Stimulated activated CD4-positive, alpha-beta T cell treated with anti-CD3 and anti-CD28 coated beads, Interleukin-4, amount 100 ng/mL, for 24 hours (primary cell): ENCODE data around the gene C22orf31.
A peak's percentile ranks its signal among the peaks of the same experiment; 100 is the strongest.

Source experiments
- DNase-seq: peaks from one replicate; pipeline ENCODE4 v3.0.0-alpha.2; 2020

C22orf31 gene

GRCh38 chr22:29080106-29080975, 18.7 kb upstream of the C22orf31 start:
- no peak for DNase-seq

DNA sequence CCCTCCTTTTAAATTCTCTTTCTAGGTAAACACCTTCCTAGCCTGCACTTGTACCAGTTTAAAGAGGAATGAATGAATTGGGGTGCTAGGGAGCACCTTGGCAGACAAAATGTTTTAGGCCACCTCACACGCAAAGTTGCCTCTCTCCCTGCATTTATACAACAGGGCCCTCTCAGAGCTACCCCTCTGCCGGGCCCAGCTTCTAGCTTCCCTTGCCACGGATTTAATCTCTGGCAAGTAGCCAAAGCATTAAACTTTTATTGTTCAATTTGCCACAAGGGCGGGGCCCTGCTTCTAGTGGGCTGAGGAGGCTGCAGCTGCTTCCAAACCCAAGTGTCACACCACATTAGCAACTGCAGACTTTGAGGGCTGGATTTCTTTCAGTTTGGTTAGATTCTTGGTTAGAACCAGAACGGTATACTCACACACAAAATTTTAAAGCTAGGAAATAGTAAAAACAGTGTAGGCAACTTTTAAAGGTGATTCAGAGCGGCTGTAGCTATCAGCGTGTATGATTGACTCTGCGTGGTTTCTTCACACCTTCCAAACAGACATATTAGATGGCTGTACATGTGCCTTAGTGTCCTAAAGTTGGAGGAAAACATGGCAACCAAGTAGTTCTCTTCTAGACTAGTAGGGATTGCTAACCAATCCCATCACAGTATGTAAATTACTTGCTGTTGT, 17.7 kb upstream of the C22orf31 start:
- DNase-seq = no peak

DNA sequence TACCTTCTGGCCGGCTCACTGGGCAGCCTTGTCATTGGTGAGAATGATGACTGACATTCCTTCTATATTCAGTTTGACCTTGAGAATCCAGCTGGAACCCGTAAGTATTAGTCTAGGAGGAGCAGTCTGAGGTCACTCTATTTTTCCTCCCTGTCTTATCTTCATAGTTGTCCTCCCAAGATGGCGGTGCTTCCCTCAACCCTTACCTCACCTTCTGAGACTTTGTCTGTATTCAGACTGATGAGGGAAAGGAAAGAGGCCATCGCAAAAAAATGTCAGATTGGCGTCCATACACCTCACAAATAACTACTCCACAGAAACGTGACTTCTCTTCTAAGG, 17.2 kb upstream of the C22orf31 start:
- no peak for DNase-seq

DNA sequence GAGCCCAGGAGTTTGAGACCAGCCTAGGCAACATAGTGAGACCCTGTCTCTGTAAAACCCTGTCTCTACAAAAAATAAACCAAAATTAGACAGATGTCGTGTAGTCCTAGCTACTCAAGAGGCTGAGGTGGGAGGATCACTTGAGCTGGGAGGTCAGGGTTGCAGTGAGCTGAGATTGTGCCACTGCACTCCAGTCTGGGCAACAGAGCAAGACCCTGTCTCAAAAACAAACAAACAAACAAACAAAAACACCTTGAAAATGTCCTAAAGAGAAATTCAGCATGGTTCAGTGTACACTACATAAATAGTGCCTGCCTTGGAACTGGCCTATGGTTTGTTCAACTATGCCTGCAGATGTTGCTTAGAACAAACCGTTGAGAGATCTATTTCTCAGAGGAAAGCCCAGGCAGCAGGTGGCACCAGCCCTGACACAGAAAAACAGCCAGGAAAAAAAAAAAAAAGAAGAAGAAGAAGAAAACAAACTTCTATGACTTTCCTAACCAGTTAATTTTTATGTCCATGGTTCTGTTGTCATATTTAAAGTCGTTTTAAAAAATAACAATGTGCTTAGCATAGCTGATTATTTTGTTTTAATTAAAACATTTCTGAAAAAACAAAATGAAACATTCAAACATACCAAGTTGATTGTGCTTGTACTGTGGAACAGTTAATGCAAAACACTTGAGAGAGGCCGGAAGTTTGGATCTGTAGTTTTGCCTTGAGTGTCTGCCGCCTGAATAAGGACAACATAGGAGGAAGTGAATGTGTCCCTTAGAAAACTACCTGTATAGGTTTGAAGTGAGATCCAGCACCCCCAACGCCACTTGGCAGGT, 16.6 kb upstream of the C22orf31 start:
- DNase-seq = no peak

DNA sequence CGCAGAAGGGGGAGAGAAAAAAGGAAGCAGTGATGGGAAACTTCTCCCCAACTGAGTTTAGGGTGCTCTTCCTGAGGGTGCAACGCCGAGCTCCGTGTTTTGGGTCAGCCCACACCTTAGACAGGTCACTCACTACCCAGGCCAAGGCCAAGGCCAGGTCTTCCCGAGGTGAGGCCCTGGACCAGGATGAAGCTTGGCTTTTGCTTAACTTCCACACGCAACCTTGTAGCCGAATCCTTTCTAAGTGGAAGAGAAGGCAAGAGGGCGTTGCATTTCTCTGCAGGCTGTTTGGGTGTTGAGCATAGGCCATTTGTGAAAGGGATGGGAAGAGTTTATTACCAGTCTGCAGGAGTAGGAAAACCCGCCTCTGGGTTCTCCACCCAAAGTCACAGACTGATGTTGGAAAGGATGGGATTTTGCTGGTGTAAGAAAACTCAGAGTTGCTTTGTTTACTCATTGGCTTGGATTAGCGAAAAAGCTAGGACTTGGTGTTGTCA, 12.7 kb upstream of the C22orf31 start:
- no peak for DNase-seq

GRCh38 chr22:29073618-29074275, 12.1 kb upstream of the C22orf31 start:
- no peak for DNase-seq

- DNase-seq = no peak
Measured at GRCh38 chr22:29072979-29073617, 11.5 kb upstream of the C22orf31 start, which contains the start of gene KREMEN1. Gene KREMEN1, plus strand, starts transcription at chr22:29073035. Its CDS starts 96 bp downstream, at chr22:29073131.

- peak; percentile 81 for DNase-seq
Measured at GRCh38 chr22:29072193-29072978, 10.8 kb upstream of the C22orf31 start.

DNA sequence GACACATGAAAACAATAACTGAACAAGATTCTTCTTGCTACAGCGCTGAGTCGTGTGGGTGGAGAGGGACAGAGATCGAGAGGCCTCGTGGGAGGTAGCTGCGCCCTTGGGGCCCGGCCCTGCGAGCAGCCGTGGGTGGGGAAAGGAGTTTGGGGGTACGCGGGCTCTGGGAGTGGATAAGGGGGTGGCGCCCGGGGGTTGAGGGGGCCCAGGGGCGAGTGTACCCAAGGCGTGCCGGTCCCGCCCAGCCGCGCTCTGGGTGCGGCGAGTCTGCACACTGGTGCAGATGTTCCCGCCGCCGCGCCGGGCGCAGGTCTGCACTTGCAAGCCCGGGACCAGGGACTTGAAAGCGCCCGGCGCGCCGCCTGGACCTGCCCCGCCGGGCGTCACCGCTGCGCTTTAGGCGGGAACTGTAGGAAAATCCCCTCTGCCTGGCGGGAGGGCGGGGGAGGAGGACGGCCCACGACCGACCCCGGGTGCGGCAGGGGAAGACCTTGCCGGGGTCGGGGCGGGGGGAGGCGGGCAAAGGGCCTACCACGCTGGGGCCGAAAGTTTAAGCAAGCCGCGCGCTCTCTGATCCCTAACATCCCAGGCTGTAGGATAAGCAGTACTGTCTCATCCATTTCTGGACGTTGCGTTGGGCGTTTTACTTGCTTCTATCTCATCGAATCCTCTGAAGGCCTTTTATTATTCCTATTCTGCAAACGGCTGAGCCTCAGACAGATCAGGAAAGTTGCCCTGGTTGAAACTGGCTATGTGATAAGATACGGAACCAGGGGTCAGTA, 9.8 kb upstream of the C22orf31 start:
- peak; percentile 21 for DNase-seq

DNA sequence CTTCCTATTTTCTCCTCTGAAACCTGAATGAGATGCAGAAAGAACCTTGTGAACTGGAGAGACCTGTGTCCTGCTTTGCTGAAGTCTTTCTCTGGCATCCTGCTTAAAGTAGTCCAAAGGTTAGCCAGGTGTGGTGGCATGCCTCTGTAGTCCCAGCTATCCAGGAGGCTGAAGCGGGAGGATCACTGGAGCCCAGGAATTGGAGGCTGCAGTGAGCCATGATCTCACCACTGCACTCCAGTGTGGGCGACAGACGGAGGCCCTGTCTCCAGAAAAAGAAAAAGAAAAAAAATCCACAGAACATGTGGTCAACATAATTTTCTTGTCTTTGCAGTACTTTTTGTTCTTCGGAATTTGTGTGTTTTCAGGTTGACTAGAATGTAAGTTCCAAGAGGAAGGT, 8.9 kb upstream of the C22orf31 start:
- no peak for DNase-seq

DNA sequence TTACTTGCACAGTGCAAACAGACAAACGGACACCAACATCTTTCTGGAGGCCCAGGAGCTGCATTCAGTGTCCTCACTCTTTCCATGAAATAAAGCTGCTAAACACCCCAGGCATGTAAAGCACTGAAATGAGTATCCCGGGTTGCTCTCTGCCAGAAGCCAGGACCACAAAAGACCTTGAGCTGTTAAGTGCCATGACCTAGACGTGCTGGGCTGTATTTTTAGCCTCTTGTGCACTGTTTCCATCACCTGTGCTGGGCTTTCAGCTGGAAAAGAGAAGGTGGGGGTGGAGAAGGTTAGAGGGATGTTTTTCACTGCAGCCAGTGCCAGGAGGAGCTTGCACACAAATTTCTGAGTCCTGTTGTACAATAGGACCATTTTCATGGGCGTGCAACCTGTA, 7.8 kb upstream of the C22orf31 start:
- no peak for DNase-seq

- no peak for DNase-seq
Measured at GRCh38 chr22:29065468-29066190, 4.0 kb upstream of the C22orf31 start.

DNA sequence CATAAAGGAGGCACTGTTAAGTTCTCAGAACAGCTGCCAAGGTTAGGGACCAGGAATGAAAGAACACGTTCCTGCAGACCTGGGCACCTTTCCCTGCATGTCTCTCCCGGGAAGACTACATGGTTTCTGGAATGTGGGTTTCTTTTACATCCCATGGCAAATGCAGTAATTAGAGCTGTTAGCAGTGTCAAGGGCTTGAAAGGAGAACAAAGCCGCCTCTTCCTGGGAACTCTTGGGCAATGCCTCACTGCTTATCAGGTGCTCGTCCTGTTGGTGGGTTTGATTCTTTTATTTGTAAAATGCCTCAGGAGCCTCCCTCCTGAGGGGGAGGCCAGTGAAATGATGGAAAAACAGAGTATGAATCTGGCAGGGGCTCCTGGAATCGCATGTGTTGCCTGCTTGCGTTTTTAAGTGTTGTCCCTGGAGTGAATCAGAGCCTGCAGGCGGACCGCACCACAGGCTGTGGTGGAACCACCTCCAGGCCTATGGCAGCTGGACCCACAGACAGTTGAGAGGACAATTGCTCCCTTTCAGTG, 723 bp upstream of the C22orf31 start:
- no peak for DNase-seq

DNA sequence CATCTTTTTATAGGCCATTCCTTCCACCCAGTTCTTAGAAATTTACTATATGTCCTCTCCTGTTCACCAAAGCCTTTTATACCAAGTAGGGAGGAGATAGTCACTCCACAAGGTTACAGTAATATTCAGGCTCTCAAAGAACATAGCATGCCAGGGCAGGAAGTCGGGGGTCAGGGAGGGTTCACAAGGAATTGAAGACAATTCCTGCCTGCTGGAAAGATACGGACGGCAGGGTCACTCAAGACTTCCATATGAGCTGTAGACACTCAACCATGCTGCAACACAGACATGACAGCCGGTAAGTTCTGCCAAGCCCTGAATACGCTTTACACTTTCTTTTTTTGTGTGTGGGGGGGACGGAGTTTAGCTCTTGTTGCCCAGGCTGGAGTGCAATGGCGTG, 700 bp downstream of the C22orf31 start:
- no peak for DNase-seq

DNA sequence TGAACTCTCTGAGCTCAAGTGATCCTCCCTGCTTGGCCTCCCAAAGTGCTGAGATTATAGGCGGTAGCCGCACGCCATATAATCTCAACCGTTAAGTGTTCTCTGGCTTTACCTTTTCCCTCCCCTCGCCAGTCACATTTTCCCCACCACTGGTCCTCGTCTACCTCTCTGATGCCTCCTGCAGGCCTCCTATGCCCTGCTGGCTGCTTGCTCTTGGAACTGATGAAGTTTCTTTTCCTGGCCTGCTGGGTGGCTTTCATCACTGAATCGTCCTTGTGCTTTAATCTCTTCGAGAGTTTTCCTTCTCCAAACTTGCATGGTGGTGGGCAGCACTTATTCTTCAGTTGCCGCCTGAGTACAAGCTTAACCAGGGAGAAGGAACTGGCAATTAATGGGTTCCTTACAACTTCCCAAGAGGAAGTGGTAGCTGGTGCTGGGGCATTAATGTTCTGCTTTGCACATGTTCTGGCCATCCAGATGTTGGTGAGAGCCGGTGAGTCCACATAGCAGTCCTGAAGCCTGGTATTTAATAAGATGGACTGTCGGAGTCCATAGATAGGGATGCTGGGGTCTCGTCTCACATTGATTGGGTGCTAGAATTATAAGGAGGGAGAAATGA, 1.3 kb downstream of the C22orf31 start:
- DNase-seq = no peak

DNA sequence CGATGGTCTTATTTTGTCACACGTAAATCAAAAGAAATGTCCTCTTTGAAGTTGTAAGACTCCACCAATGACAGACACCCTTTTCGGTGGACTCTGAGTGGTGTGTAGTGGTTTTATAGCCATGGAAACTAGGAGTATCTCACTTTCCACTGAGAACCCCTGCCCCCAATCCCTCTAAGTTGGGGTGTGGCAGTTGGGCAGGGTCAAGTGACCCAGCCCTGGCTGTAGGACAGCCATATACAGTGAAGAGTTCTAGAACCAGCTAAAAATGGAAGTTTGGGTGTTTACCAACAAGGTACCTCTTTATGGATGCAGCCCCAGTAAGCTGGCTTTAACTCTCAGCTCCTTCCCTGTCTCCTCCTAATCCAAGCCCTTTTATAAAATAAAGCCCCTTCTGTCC, 5.2 kb downstream of the C22orf31 start:
- no peak for DNase-seq

DNA sequence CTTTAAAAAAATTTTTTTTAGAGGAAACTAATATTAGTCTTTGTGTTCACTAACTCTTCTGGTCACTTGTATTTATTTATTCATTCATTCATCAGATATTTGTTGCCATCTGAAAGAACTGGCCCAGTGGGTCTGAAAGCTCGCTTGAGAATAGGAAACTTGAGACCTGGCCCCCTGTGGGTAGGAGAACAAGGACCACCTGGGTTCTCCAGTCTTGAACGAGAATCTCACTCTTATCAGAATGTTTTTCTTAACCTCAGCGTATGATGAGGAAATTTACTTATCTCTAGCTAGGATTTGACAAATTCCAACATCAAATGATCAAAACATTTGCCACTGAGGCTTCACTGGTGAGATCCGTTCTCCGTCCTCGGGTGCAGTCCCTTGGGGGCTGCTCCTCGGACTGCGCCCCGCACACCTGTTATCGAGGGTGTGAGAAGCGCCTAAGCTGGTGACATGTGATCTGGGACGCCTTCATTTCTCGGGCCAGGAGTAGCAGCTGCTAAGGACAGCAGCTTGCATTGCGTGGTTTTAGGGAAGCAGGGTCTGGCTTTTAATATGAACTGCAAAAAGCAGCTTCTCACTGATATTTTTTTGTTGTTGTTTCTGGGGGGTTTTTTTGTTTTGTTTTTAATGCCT, 6.3 kb downstream of the C22orf31 start:
- no peak for DNase-seq

DNA sequence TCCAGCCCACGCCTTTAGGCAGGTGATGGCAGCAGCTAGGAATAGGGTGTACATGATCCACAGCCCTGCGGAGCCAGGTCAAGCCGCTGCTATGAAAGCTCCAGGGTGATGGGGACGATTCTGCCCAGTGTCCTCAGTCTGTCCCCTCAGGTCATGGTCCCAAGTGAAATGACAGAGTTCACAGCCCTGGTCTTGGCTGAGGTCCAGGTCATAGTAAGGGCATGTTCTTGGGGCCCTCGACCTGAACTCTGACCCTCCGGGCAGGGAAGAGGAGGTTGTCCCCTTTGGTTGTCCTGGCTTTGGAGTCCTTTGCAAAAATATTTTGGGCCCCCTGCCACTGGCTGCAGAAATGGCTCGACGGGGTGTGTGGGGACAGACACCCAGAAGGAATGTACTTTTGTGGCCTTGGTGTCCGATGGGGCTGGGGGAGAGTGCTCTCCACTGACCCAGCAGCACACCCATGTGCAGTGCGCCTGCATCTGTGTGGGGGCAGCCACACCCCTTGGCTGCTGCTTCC, 7.3 kb downstream of the C22orf31 start:
- no peak for DNase-seq
